Trophoblast cell (in vitro differentiated cells and primary cell): ENCODE data around the gene ATP5F1B.

Source experiments
- DNase-seq, 2 donors: peaks; one replicate each; pipeline ENCODE4 v3.0.0-alpha.2; 2016
- H2AFZ ChIP-seq: 2 replicates; pipeline ENCODE4 v1.6.1; 2013; ENCODE audit warnings: low read length, moderate library complexity, mild to moderate bottlenecking; ENCODE audit not compliant: insufficient read depth, poor library complexity
- H2AK5ac ChIP-seq: 2 replicates; pipeline ENCODE4 v1.6.1; 2013; ENCODE audit warnings: mild to moderate bottlenecking, low read length
- H2BK120ac ChIP-seq: 2 replicates; pipeline ENCODE4 v1.6.1; 2013; ENCODE audit warnings: low read length, mild to moderate bottlenecking, moderate library complexity; ENCODE audit not compliant: insufficient read depth, poor library complexity
- H2BK12ac ChIP-seq: 2 replicates; pipeline ENCODE4 v1.6.1; 2013; ENCODE audit warnings: mild to moderate bottlenecking, low read length, moderate library complexity
- H2BK5ac ChIP-seq: 2 replicates; pipeline ENCODE4 v1.6.1; 2013; ENCODE audit warnings: low read length, low read depth, moderate library complexity, mild to moderate bottlenecking; ENCODE audit not compliant: poor library complexity
- H3K14ac ChIP-seq: 2 replicates; pipeline ENCODE4 v1.6.1; 2013; ENCODE audit warnings: mild to moderate bottlenecking, low read length
- H3K18ac ChIP-seq: 2 replicates; pipeline ENCODE4 v1.6.1; 2013; ENCODE audit warnings: mild to moderate bottlenecking, low read length
- H3K23ac ChIP-seq: 2 replicates; pipeline ENCODE4 v1.6.1; 2013; ENCODE audit warnings: low read length
- H3K27ac ChIP-seq: 2 replicates; pipeline ENCODE4 v1.5.1; 2013; ENCODE audit warnings: low read depth, mild to moderate bottlenecking, inconsistent platforms, low read length, moderate library complexity
- H3K27me3 ChIP-seq: 2 replicates; pipeline ENCODE4 v1.6.1; 2013; ENCODE audit warnings: inconsistent platforms, mild to moderate bottlenecking, low read length, moderate library complexity; ENCODE audit not compliant: insufficient read depth
- H3K36me3 ChIP-seq, 2 experiments: 1 replicate in 1 of 2; 2 replicates in 1 of 2; pipeline ENCODE4 v1.6.1; 2013; ENCODE audit warnings: low read length in 2 of 2, mild to moderate bottlenecking in 2 of 2, moderate library complexity in 1 of 2; ENCODE audit not compliant: insufficient read depth in 2 of 2, control insufficient read depth in 1 of 2
- H3K4ac ChIP-seq: 2 replicates; pipeline ENCODE4 v1.6.1; 2013; ENCODE audit warnings: low read depth, mild to moderate bottlenecking, low read length, moderate library complexity
- H3K4me1 ChIP-seq, 2 experiments: 1 replicate in 1 of 2; 2 replicates in 1 of 2; pipeline ENCODE4 v1.6.1; 2013; ENCODE audit warnings: low read length in 2 of 2, mild to moderate bottlenecking in 2 of 2, moderate library complexity in 1 of 2; ENCODE audit not compliant: insufficient read depth in 2 of 2, control insufficient read depth in 1 of 2
- H3K4me2 ChIP-seq: 2 replicates; pipeline ENCODE4 v1.6.1; 2013; ENCODE audit warnings: inconsistent platforms, mild to moderate bottlenecking, low read length, moderate library complexity
- H3K4me3 ChIP-seq: 2 replicates; pipeline ENCODE4 v1.5.1; 2013; ENCODE audit warnings: mild to moderate bottlenecking, low read depth, low read length, inconsistent platforms
- H3K79me1 ChIP-seq: one replicate; pipeline ENCODE4 v1.6.1; 2013; ENCODE audit warnings: low read length
- H3K79me2 ChIP-seq: 2 replicates; pipeline ENCODE4 v1.6.1; 2013; ENCODE audit warnings: low read length, mild to moderate bottlenecking; ENCODE audit not compliant: control insufficient read depth, insufficient read depth, poor library complexity
- H3K9ac ChIP-seq: 2 replicates; pipeline ENCODE4 v1.6.1; 2013; ENCODE audit warnings: mild to moderate bottlenecking, low read length
- H3K9me3 ChIP-seq: 2 replicates; pipeline ENCODE4 v1.6.1; 2013; ENCODE audit warnings: low read depth, mild to moderate bottlenecking, control low read depth, inconsistent platforms, low read length; ENCODE audit not compliant: insufficient read depth
- H4K12ac ChIP-seq: 2 replicates; pipeline ENCODE4 v1.6.1; 2013; ENCODE audit warnings: low read depth, mild to moderate bottlenecking, low read length, moderate library complexity
- H4K8ac ChIP-seq: 2 replicates; pipeline ENCODE4 v1.6.1; 2013; ENCODE audit warnings: low read depth, mild to moderate bottlenecking, low read length, moderate library complexity
- H4K91ac ChIP-seq: one replicate; pipeline ENCODE4 v1.6.1; 2013; ENCODE audit warnings: low read depth, mild to moderate bottlenecking, low read length, moderate library complexity
- WGBS: extraction: QIAGEN DNeasy Blood & Tissue Kit; methylation state at CpG from one replicate; pipeline ENCODE4 v1.1.7; 2013; ENCODE audit warnings: missing lambda C conversion rate; ENCODE audit not compliant: insufficient read length, insufficient coverage; ENCODE audit errors: extremely low coverage; 5-methylcytosine and 5-hydroxymethylcytosine counted together

The ATP5F1B gene

DNA sequence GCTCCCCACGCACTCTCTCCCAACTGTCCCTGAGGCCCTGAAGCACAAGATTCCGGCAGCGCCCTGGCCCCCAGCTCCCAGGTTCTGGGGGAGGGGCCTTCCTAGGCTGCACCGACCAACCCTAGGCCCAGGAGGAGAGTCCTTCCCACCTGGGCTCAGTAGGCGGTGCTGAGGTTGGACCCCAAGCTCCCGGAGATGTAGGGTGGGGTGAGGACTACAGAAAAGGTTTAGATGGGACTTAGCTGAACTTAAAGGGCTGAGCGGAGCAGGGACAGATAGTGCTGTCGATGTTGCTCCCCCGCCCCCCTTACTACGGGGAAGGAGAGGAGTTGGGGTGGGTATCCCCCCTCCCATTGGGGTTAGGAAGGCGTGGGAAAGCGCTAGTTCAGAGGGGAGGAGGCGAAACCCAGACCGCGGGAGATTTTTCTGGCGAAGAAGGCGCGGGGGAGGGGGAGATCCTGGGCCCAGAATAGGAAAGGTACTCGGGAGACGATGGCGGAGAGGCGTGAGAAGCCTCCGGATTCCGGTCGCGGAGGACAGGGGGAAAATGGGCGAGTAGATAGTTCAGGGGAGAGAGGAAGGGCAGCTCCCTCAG is 11.4 kb downstream of the ATP5F1B start:
- no peak overlapping the region for H3K23ac ChIP-seq
- peak overlapping the region; percentile 65 for H4K12ac ChIP-seq
- peak overlapping the region; percentile 73 for H2BK120ac ChIP-seq
- H3K27me3 ChIP-seq: no peaks in the 10 kb centered on the region
- H3K18ac ChIP-seq: peak overlapping the region; percentile 55
- H4K91ac ChIP-seq: peak overlapping the region; percentile 74
- peaks cover 20% of the 10 kb centered on the region for H3K79me2 ChIP-seq
- H3K36me3 ChIP-seq: peaks cover 9 to 16% of the 10 kb centered on the region in 2 experiments
- H3K27ac ChIP-seq: peak overlapping the region; percentile 86
- peaks cover 2% of the 10 kb centered on the region for H3K9me3 ChIP-seq
- H2BK5ac ChIP-seq: peak overlapping the region; percentile 75
- no CpG with 5 or more reads among the region's 27 CpGs for WGBS
- peak overlapping the region; percentile 73 for H2AFZ ChIP-seq
- H3K4me3 ChIP-seq: peak overlapping the region; percentile 89
- H3K79me1 ChIP-seq: peaks cover 29% of the 10 kb centered on the region
- H3K4me1 ChIP-seq: peaks cover 10 to 25% of the 10 kb centered on the region in 2 experiments
- peak overlapping the region; percentile 88 for H3K14ac ChIP-seq
- H2AK5ac ChIP-seq: no peak overlapping the region
- no peak overlapping the region for H2BK12ac ChIP-seq
- peak; percentile 46 to 49 for DNase-seq
- peak overlapping the region; percentile 66 for H3K4ac ChIP-seq
- peak overlapping the region; percentile 81 for H4K8ac ChIP-seq
- peak overlapping the region; percentile 79 for H3K9ac ChIP-seq
- peak overlapping the region; percentile 83 for H3K4me2 ChIP-seq

DNA sequence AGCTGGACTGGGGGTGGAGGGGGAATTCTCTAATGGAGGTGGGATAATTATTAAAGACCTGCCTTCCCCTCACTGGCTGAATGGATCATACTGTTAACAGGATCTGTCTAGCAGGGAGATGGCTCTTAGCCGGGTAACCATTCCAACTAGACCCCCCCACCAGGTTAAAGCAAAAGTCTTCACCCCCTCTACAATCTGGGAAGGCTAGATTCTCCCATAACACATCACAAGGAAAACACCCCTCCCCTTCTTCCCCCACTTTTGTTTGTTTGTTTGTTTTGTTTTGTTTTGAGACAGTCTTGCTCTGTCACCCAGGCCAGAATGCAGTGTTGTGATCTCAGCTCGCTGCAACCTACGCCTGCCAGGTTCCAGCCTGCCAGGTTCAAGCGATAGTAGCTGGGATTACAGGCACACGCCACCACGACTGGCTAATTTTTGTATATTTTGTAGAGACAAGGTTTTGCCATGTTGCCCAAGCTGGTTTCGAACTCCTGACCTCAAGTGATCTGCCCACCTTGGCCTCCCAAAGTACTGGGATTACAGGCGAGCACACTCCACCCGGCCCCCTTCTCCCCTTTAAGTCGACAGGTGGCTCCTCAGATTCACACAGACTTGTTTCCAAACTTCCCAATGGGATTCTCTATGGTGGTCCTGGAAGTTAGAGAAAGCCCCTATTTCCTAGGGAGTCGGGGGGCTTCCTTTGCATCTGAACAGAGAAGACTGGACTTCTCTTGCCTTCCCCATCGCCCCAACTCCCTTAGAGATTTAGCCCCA is 12.1 kb downstream of the ATP5F1B start:
- Histone ChIP-seq H2AK5ac (no peak overlapping the region), H3K4me1 (peaks cover 12 to 27% of the 10 kb centered on the region in 2 experiments), H3K79me1 (peaks cover 32% of the 10 kb centered on the region), H2BK5ac (peak overlapping the region; percentile 59), H4K8ac (peak overlapping the region; percentile 39), H2BK120ac (peak overlapping the region; percentile 25), H3K4me2 (peak overlapping the region; percentile 83), H3K79me2 (peaks cover 24% of the 10 kb centered on the region), H3K14ac (no peak overlapping the region), H2AFZ (peak overlapping the region; percentile 18), H3K4me3 (no peak overlapping the region), H3K18ac (no peak overlapping the region), H2BK12ac (peak overlapping the region; percentile 15), H3K9me3 (peaks cover 2% of the 10 kb centered on the region), H3K4ac (peak overlapping the region; percentile 65), H3K27ac (no peak overlapping the region), H3K23ac (no peak overlapping the region), H3K36me3 (peaks cover 5 to 10% of the 10 kb centered on the region in 2 experiments), H4K91ac (peak overlapping the region; percentile 16), H3K9ac (no peak overlapping the region), H3K27me3 (no peaks in the 10 kb centered on the region), H4K12ac (peak overlapping the region; percentile 65)
- no CpG with 5 or more reads among the region's 12 CpGs for whole genome bisulfite sequencing
- DNase-seq: peak in 1 of 2 donors; percentile 10

DNA sequence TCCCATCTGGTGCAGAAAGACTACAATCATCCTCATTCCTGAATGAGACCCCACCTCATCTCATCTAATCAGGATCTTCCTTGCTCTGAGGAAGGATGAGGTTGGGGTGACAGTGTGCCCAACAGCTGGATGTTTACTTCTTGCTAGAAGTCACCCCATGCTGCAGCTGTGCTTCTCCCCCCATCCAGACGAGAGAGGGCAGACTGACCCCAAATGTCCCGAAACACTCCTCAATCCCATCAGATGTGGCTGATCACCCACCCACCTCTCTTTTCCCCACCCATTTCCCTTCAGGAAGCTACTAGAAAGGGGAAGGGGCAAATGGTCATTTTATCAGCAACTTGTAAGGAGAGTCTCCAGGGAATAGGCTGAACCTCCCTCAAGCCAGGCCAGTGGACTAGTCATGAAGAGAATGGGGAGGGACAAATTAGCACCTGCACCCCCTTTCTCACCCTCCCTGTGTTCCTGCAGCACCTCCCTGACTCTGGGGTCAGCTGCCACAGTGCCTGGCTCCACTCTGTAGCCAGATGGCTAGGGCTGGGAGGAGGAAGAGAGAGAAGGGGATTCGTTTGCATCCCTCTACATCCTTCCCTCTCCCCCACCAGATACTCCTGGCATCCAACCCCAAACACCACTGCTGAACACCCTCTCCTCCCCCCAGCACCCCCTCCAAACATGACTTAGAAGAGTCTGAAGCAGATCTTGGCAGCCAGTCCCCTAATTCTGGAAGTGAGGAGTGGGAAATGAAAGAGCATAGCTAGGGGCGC is 12.9 kb downstream of the ATP5F1B start:
- H3K14ac ChIP-seq: no peak overlapping the region
- H4K91ac ChIP-seq: peak overlapping the region; percentile 16
- H3K79me1 ChIP-seq: peaks cover 32% of the 10 kb centered on the region
- no peak overlapping the region for H2AFZ ChIP-seq
- H4K8ac ChIP-seq: no peak overlapping the region
- peaks cover 25% of the 10 kb centered on the region for H3K79me2 ChIP-seq
- peak overlapping the region; percentile 87 for H3K23ac ChIP-seq
- no peak for DNase-seq
- H3K4me3 ChIP-seq: no peak overlapping the region
- H3K9ac ChIP-seq: no peak overlapping the region
- peak overlapping the region; percentile 65 for H3K4ac ChIP-seq
- no peak overlapping the region for H3K18ac ChIP-seq
- peaks cover 13 to 30% of the 10 kb centered on the region in 2 experiments for H3K4me1 ChIP-seq
- peak overlapping the region; percentile 11 for H2BK5ac ChIP-seq
- no peaks in the 10 kb centered on the region for H3K27me3 ChIP-seq
- H4K12ac ChIP-seq: no peak overlapping the region
- H3K9me3 ChIP-seq: peaks cover 2% of the 10 kb centered on the region
- WGBS: no CpG with 5 or more reads among the region's 4 CpGs
- no peak overlapping the region for H3K27ac ChIP-seq
- H2AK5ac ChIP-seq: no peak overlapping the region
- peak overlapping the region; percentile 48 for H3K4me2 ChIP-seq
- peak overlapping the region; percentile 30 for H2BK12ac ChIP-seq
- no peak overlapping the region for H2BK120ac ChIP-seq
- peaks cover 1 to 3% of the 10 kb centered on the region in 2 experiments for H3K36me3 ChIP-seq
